ENCODE data around the gene SLC23A2.

Gene SLC23A2

GRCh38 chr20:4813076-4813862, 188.0 kb downstream of the SLC23A2 start:
- TF ChIP-seq, protein P1, sequence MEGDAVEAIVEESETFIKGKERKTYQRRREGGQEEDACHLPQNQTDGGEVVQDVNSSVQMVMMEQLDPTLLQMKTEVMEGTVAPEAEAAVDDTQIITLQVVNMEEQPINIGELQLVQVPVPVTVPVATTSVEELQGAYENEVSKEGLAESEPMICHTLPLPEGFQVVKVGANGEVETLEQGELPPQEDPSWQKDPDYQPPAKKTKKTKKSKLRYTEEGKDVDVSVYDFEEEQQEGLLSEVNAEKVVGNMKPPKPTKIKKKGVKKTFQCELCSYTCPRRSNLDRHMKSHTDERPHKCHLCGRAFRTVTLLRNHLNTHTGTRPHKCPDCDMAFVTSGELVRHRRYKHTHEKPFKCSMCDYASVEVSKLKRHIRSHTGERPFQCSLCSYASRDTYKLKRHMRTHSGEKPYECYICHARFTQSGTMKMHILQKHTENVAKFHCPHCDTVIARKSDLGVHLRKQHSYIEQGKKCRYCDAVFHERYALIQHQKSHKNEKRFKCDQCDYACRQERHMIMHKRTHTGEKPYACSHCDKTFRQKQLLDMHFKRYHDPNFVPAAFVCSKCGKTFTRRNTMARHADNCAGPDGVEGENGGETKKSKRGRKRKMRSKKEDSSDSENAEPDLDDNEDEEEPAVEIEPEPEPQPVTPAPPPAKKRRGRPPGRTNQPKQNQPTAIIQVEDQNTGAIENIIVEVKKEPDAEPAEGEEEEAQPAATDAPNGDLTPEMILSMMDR (IDR thresholded peaks at IDR 0.05; ENCODE audit: low read depth, low read length), result no peak
- in situ Hi-C loops (cut with HindIII; ENCODE audit: low sequenced_read_pairs), result no loop called here
- no peak overlapping the region for H3K4me3 ChIP-seq (ENCODE audit: low read depth, low read length)
- no peak for DNase-seq (ENCODE audit: low read depth, low spot score)

DNA sequence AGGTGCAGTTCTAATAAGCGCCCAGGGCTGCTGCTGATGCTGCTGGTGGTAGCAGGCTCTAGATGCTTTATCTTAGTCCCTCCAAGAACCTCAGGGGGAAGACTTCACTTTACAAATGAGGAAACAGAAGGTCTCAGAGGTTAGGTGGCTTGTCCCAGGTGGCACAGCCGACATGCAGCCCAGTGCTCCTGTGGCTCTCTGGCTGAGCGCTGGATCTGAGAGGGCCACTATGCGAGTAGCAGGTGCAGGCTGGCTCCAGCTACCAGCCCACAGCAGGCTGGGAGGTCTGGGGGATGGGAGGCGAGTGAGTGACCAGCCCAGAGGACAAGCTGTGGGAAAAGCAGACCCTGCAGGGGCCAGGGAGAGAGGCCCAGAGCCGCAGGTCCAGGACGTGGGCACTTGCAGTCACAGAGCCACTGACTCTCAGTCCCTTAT, 188.7 kb downstream of the SLC23A2 start:
- in situ Hi-C loops (cut with HindIII; ENCODE audit: low sequenced_read_pairs), result no loop called here
- TF ChIP-seq, protein P1 (IDR thresholded peaks at IDR 0.05; ENCODE audit: low read depth, low read length), result no peak
- no peak for DNase-seq (ENCODE audit: low read depth, low spot score)
- H3K4me3 ChIP-seq (ENCODE audit: low read depth, low read length), result no peak overlapping the region

DNA sequence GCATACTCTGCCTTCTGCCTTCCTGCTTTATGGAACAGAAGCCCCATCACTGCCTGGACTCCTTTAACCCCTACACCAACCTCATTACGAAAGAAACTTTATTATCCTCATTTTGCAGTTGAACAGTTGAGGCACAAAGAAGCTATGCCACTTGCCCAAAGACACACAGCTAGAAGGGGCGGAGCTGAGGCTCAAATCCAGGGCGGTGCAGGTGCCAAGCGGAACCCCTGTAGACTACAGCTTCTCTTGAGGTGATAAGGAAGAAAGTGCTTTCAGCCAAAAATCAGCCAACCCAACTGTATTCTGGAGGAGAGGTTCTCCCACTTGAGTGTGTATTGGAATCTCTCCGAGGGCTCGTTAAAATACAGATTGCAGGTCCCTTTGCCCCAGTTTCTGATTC, 189.1 kb downstream of the SLC23A2 start:
- in situ Hi-C loops (cut with HindIII; ENCODE audit: low sequenced_read_pairs), result no loop called here
- no peak for DNase-seq (ENCODE audit: low read depth, low spot score)
- H3K4me3 ChIP-seq (ENCODE audit: low read depth, low read length), result no peak overlapping the region
- TF ChIP-seq, protein P1 (IDR thresholded peaks at IDR 0.05; ENCODE audit: low read depth, low read length), result no peak

- no peak overlapping the region for H3K4me3 ChIP-seq (ENCODE audit: low read depth, low read length)
- TF ChIP-seq, protein P1 (IDR thresholded peaks at IDR 0.05; ENCODE audit: low read depth, low read length), result no peak
- no peak for DNase-seq (ENCODE audit: low read depth, low spot score)
- in situ Hi-C loops (cut with HindIII; ENCODE audit: low sequenced_read_pairs), result no loop called here
Observed at GRCh38 chr20:4811661-4812181, 189.6 kb downstream of the SLC23A2 start.

DNA sequence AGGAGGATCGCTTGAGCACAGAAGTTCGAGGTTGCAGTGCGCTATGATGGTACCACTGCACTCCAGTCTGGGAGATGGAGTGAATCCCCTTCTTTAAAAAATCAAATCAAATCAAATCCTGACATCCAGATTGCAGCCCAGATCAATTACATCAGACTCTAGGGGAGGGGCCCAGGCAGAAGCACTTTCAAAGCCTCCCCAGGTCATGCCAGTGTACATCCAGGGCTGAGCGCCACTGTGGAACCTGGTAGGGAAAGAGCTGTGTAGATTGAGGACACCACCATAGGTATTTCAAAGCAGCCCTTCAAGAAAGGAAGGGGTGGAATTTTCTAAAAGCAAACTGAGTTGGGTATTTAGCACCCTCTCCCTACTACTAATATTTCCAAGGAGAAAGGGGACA, 190.1 kb downstream of the SLC23A2 start:
- TF ChIP-seq, protein P1 (IDR thresholded peaks at IDR 0.05; ENCODE audit: low read depth, low read length), result no peak
- H3K4me3 ChIP-seq (ENCODE audit: low read depth, low read length), result no peak overlapping the region
- in situ Hi-C loops (cut with HindIII; ENCODE audit: low sequenced_read_pairs), result no loop called here
- no peak for DNase-seq (ENCODE audit: low read depth, low spot score)

GRCh38 chr20:4810426-4811019, 190.8 kb downstream of the SLC23A2 start:
- DNase-seq (ENCODE audit: low read depth, low spot score), result no peak
- in situ Hi-C loops (cut with HindIII; ENCODE audit: low sequenced_read_pairs), result no loop called here
- TF ChIP-seq, protein P1 (IDR thresholded peaks at IDR 0.05; ENCODE audit: low read depth, low read length), result no peak
- H3K4me3 ChIP-seq (ENCODE audit: low read depth, low read length), result no peak overlapping the region

Data from astrocyte of the spinal cord (primary cell).